Stimulated activated CD4-positive, alpha-beta T cell treated with anti-CD3 and anti-CD28 coated beads, Interleukin-12 subunit alpha, Interleukin-12 subunit beta, amount 100 ng/mL, for 4 hours (primary cell): ENCODE results near the gene HDLBP.

ENCODE experiments used
- DNase-seq: peaks from one replicate; pipeline ENCODE4 v3.0.0-alpha.2; 2020

The HDLBP gene

GRCh38 chr2:241315093-241315878 is at the start of gene HDLBP:
Gene HDLBP (minus strand): TSS chr2:241315672. CDS start chr2:241266869, 48,803 bp downstream.
- peak; percentile 100 for DNase-seq

- DNase-seq = no peak
These were observed 49.3 kb upstream of the HDLBP start for GRCh38 chr2:241364781-241365180.

- DNase-seq = no peak
These were observed 48.0 kb upstream of the HDLBP start for GRCh38 chr2:241363426-241363825.

- no peak for DNase-seq
These were observed 44.1 kb upstream of the HDLBP start for GRCh38 chr2:241359481-241360045.

GRCh38 chr2:241358470-241358869 is 43.0 kb upstream of the HDLBP start:
- no peak for DNase-seq

- DNase-seq = no peak
These were observed 42.1 kb upstream of the HDLBP start for GRCh38 chr2:241357531-241357930.

- DNase-seq = no peak
These were observed 41.4 kb upstream of the HDLBP start for GRCh38 chr2:241356871-241357260.

GRCh38 chr2:241355983-241356870 is 40.8 kb upstream of the HDLBP start, which contains the start of gene FARP2:
Gene FARP2 (plus strand): TSS chr2:241356285. CDS start chr2:241373108, 16,823 bp downstream.
- peak; percentile 97 for DNase-seq

GRCh38 chr2:241354668-241355658 is 39.5 kb upstream of the HDLBP start:
- DNase-seq = peak; percentile 69

GRCh38 chr2:241352227-241352626 is 36.8 kb upstream of the HDLBP start:
- DNase-seq = no peak

- DNase-seq = no peak
These were observed 36.2 kb upstream of the HDLBP start for GRCh38 chr2:241351640-241352031.

- no peak for DNase-seq
These were observed 35.6 kb upstream of the HDLBP start for GRCh38 chr2:241350878-241351639.

GRCh38 chr2:241350530-241350877 is 35.0 kb upstream of the HDLBP start:
- no peak for DNase-seq

- DNase-seq = no peak
These were observed 34.5 kb upstream of the HDLBP start for GRCh38 chr2:241349941-241350340.

GRCh38 chr2:241344925-241345651 is 29.6 kb upstream of the HDLBP start:
- no peak for DNase-seq

- no peak for DNase-seq
These were observed 25.2 kb upstream of the HDLBP start for GRCh38 chr2:241340631-241341163.

GRCh38 chr2:241339839-241340630 is 24.6 kb upstream of the HDLBP start:
- DNase-seq = no peak

- no peak for DNase-seq
These were observed 19.3 kb upstream of the HDLBP start for GRCh38 chr2:241334813-241335212.

- DNase-seq = no peak
These were observed 15.1 kb upstream of the HDLBP start for GRCh38 chr2:241330616-241330981.
